NCI-H2227 (cell line): ENCODE results near the gene TXNDC11.

Source experiments
- DNase-seq: peaks from one replicate; lab custom pipeline; 2025; ENCODE audit not compliant: unreplicated experiment; lab: John Stamatoyannopoulos, UW

The TXNDC11 gene

GRCh38 chr16:11691771-11692170 lies 50.9 kb downstream of the TXNDC11 start:
- DNase-seq, result no peak

DNA sequence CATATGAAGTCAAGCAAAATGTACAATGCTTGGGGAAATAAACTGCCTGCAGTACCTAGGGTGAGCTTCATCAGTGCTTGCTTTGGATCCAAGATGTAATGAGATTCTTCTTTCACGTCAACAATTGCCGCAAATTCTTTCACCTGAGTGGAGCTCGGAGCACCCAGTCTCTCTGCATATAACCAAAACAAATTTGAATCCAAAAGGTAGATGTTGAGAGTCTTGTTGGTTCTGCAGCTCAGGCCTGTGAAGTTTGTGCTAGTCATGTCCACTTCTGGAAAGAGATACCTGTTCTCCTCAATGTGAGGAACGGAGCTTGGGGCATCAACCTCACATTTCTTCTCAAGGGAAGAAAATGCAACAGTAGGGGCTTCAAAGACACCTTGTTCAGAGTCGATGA lies 51.4 kb downstream of the TXNDC11 start:
- no peak for DNase-seq

- DNase-seq, result no peak
These were observed 53.4 kb downstream of the TXNDC11 start for GRCh38 chr16:11689031-11689840.

DNA sequence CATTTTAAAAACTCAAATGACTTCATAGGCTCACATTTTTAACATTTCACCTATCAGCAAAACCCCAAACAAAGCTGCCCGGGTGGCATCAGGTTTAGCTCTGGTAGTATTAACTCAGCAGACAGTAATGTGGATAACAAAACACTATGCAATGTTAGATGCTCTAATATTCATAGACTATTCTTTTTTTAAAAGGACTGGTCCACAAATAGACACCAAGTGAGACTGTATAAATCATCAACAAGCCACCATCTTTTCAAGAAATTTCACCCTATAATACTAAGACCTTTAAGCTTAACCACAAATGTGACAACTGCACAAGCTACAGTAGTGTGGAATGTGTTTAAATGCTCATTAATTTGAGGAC lies 54.2 kb downstream of the TXNDC11 start:
- no peak for DNase-seq

DNA sequence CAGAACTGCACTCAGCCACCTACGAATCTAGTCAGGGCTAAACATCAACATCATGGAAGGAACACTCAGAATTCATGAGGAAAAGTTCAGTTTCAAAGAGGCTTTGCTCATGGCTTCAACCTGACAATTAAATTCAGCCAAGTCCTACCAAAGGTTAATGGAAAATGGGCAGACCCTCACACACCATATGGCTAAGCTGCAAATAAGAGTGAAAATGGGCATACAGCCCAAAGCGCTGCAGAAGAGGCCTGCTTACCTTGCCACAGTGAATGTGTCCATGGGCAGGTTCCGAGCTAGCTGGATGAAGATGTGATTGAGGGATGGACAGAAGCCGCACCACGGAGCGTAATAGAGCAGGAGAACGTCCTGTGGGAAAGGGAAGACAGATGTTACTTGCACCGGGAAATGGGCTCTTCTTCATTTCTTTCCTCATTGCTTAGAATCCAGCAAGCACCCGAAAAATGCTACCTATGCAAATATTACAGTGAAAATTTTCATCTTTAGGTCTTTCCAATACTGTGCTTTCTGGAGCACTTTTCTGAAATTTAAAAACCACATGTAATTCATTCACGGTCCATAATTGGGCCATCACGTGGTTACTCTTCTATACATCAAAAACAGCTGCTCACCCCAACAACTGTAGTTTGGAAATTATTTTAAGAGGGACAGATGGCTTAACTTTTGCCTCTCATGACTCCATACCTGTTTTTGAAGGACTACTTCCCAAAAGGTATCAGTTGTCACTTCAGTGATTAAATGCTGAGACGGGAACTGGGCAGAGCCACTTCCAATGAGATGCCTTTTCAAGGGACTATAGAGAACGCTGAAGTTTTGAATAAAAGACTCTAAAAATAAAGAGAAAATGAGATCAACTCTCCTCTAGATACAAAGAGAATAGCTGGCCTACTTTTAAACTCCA lies 54.8 kb downstream of the TXNDC11 start:
- DNase-seq, result no peak

- DNase-seq, result no peak
These were observed 55.8 kb downstream of the TXNDC11 start for GRCh38 chr16:11686713-11687380.

- no peak for DNase-seq
These were observed 56.6 kb downstream of the TXNDC11 start for GRCh38 chr16:11685844-11686618.

DNA sequence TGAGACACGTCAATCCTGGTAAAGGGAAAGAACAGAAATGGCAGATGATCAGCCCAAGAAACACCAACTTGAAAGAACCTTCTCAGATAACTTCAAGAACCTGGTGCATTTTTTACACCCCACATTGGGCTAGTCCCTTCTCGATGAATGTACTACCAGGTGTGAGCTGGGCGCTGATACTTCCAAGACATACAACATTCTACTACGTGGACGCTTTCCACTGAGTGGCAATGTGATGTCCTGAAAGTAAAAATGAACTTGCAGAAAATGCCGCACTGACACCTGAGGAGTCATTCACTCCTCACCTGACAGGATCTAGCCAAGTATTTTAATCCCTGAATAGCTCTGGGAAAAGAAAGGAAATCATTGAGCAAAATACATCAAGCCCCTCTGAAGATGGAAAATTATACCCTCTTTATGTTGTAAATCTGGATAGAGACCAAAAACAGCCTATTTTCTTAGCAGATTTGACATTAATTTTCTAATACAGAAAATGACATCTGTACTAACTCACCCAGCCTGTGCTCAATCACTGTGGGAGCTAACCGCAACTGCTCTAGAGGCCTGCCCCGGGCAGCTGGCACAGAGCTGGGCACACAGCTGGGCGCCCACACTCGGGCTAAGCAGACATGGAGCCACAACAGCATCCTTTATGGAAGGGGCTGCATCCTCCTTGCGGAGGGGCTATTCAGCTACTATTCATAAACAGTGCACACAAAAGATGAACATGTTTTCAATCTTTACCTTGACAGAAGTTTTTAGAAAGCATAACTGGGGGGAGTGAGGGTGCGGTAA lies 58.2 kb downstream of the TXNDC11 start:
- no peak for DNase-seq

DNA sequence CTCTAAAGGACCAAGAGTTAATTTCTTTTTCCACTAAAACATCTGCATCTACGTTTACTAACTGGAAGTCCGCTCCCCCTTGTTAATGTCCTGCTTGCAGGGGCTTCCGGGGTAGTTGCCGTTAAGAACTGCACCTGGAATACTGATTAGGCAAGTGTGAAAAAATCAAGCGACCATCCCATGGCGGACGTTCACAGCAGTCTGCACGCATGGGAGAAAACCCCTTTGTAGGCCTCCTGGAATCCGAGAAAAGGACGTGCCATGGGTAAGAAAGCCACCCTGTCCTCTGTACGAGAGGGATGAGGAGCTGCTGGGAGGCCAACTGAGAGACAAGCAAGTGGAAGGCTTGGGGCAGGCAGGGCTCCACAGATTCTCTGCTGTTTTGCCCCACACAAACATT lies 59.5 kb downstream of the TXNDC11 start:
- DNase-seq, result no peak

DNA sequence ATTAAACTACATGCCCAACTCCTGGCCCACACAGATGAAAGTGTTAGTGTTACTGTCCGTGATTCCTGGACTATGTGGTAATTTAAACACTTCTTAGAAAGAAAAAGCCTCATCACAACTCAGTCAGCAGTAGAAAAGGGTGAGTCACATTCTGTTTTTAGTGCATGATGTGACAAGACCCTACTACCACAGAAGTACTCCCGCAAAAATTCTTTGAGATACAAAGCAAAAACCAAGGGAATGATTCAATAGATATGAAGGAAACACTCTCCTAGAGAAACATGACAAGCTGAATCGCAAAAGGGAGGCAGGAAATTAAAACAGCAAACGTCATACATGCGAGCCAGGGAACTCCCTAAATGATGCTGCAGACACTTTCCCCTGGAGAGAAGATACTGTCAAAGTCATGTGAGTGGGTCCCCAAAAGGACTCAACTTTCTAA lies 60.0 kb downstream of the TXNDC11 start:
- no peak for DNase-seq

- DNase-seq, result no peak
These were observed 60.5 kb downstream of the TXNDC11 start for GRCh38 chr16:11681976-11682654.

DNA sequence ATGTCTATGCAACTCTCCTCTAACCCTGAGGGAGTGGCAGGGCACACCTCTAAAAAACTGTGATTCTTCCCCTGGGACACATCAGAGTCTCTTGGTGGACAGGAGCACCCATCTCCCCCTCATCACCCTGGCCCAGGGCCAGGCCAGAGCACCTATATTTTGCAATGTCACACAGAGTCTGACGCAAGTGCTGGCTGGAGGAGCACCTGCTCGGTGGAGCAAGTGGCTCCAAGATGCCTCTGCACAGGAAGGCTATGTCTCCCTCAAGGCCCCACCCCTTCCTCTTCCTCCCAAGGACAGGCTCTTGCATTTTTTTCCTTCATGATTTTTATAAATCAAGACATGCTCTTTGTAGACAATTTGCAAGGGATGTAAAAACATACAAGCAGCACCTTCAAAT lies 61.1 kb downstream of the TXNDC11 start:
- no peak for DNase-seq

- no peak for DNase-seq
These were observed 62.4 kb downstream of the TXNDC11 start for GRCh38 chr16:11679941-11680911.

DNA sequence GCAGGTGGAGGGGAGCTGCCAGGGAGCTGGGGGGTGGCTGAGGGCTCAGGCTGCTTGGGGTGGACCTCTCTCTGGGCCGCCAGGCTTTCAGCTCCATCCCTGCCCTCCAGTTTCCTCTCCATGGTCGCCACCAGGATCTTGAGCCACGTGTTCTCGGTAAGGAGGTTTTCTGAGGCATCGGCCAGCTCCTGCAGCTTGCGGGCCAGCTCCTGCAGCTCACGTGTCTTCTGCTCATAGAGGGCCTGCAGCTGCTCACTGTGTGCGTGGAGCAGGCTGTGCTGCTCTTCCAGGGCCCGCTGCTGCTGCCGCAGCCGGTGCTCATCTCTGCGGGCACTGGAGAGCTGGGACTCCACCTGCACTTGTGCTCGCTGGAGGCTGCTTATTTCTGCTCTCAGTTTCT lies 63.4 kb downstream of the TXNDC11 start:
- no peak for DNase-seq

DNA sequence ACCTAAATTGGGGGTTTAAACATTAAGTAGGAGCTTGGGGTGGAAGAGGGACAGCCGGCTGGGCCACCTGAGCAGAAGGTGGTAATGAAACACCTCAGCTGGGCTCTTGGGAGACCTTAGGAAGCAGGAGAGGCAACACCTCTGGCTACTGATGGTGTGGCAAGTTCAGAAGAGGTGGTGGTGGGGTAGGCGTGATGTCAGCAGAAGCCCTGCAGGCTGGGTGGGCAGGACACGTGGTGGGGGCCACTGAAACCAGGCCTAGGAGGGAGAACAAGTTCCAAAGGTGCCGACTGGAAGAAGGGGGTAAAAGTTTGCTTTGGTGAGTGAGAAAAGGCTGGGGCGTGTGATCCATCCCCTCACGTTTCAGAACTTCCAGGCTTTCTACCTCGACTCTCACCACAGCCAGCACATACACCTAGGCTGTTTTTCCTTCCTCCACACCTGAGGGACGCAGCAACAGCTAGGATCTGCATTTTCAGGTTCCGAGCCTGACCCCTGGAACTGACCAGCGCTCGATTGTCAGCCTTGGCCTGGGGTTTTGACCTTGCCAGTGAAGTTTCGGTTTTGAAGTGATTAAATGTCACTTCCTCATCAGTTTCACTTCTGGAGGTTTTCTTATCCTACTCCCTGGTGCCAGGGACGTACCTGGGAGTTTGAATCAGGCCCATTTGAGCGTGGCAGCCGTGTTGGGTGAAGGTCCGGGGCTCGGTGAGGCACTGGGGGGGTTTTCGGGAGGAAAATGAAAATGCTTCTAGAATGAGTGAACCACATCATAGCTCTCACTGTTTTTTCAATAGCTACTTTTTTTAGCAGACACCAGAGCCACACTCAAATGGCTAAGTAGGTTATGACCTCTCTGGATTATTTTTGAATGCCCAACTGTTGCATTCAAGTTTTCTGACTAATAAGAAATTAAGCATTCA lies 64.4 kb downstream of the TXNDC11 start:
- no peak for DNase-seq

DNA sequence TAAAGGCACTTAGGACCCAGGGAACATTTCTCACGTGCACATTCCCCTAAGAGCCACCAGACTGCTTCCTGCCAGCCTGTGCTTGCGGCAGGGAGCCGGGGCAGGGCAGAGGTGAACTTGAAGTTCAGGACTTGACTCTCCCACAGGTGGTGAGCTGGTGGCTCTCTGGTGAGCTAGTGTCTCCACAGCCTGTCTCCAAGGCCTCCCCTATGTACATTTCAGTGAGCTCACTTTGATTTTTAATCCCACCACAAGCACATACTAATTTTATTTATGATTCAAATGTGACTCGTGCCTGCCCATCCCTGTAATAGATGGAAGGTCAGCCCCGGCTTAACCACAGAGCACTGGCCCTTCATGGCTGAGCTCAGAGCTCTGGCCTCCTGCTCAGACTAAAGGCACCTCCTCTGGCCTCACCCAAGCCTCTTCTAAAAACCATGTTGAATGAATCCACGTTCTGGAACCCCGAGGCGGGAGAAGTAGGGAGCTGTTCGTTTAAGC lies 65.2 kb downstream of the TXNDC11 start:
- DNase-seq, result no peak

DNA sequence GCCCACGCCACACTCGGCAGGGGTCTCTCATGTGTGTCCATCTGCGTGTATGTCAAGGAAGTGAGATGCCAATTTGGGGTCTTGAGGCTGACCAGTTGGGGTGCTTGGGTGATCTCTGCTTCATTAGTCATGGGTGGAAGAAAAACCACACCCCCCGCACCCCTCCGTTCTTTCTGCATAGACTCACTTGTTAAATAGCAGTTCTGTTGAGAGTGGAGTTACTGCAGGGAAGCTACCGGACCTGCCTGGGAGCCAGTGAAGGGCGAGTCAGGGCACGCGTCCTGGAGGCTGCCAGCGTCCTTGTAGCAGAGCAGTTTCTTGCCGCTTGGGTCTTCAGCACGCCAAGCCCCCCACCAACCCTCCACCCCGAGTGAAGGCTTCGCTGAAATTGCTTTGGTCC lies 65.9 kb downstream of the TXNDC11 start:
- DNase-seq, result no peak
